GM12872 (cell line): ENCODE measurements around the gene RNU7-1.

Experiments used
- TF ChIP-seq, protein P1 (sequence below): IDR thresholded peaks from 3 replicates; pipeline ENCODE4 v1.5.1; 2011; ENCODE audit warnings: low read depth, mild to moderate bottlenecking, low read length, moderate library complexity; ENCODE audit not compliant: insufficient read depth

The RNU7-1 gene

DNA sequence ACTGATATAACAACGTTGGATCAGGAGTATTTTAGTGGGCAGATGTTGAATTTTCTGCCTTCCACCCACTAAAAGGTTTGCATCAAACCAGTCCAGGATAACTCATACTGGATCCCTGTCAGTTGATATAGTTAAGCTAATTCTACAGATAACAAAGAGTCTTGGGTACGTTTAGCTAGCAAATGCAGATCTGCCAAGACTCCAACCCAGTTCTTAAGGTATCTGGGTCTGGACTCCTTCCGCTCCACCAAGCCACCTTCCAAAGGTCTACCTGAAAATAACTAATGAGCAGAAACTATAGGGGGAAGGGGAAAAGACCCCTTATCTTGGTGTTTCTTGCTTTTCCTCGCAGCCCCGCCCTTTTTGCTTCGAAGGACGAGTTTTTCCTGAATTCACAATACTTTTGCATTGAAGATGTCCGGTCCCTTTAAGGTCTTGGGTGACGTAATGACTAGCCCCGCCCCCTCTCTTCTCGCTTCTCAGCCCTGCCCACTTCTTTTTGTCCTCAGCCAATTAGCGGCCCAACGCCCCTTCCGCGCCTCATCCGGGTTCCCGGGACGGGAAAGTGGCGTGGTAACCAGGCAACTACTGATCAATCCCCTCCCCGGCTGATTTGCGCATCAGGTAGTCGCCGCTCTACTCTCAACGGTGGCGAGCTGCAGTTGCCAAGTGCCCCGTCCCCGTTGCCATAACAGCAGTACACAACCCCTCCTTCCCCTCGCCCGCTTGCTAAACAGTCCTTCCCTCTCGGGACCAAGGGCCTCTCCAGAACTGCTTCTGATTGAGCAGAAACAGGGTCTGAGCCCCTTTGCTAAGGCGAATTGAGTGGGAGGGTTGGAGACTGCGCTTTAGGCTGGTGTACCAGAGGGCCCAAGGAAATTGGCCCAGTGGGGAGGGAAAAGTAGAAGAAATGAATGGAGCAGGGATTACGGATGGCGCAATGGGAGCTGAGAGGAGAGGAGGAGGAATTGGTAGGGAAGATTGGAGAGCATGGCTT lies 39.0 kb upstream of the RNU7-1 start, which contains the start of gene LRRC23:
Gene LRRC23, plus strand, starts transcription at position 543 of the 997 bp plus-strand sequence. CDS start 812 bp downstream, outside the sequence.
- TF ChIP-seq, protein P1, sequence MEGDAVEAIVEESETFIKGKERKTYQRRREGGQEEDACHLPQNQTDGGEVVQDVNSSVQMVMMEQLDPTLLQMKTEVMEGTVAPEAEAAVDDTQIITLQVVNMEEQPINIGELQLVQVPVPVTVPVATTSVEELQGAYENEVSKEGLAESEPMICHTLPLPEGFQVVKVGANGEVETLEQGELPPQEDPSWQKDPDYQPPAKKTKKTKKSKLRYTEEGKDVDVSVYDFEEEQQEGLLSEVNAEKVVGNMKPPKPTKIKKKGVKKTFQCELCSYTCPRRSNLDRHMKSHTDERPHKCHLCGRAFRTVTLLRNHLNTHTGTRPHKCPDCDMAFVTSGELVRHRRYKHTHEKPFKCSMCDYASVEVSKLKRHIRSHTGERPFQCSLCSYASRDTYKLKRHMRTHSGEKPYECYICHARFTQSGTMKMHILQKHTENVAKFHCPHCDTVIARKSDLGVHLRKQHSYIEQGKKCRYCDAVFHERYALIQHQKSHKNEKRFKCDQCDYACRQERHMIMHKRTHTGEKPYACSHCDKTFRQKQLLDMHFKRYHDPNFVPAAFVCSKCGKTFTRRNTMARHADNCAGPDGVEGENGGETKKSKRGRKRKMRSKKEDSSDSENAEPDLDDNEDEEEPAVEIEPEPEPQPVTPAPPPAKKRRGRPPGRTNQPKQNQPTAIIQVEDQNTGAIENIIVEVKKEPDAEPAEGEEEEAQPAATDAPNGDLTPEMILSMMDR = no peak

GRCh38 chr12:6905414-6906040 lies 38.1 kb upstream of the RNU7-1 start:
- TF ChIP-seq, protein P1 = no peak

DNA sequence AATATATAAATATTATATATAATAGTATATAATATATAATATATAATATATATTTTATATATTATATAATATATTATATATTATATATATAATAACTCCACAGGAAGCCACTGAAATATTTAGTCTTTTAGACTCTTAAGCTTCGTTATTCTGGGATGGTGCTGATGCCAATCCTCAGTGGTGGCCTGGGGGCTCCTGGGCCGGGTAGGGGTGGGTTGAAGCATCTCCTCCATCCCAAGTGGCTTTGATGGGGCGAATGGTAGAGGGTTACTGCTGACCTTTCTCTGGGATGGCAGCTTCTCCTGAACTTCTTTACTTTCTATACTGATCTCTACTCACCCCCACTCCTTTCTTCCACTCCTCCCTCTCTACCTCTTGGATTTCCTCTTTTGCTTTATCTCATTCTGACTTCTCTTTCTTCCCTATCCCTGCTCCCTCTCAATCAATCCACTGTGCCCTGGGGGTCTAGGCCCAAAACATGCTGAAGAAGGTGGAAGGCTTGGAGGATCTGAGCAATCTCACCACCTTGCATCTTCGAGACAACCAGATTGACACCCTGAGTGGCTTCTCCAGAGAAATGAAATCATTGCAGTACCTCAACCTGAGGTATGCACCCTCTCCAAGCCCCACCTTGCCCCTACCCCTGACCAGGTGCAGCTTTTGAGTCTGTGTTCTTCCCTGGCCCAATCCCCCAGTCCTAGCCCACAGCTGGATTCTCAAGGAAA lies 34.0 kb upstream of the RNU7-1 start:
- TF ChIP-seq, protein P1 = no peak

- TF ChIP-seq, protein P1 = no peak
These were observed 31.3 kb upstream of the RNU7-1 start for GRCh38 chr12:6912164-6912935.

DNA sequence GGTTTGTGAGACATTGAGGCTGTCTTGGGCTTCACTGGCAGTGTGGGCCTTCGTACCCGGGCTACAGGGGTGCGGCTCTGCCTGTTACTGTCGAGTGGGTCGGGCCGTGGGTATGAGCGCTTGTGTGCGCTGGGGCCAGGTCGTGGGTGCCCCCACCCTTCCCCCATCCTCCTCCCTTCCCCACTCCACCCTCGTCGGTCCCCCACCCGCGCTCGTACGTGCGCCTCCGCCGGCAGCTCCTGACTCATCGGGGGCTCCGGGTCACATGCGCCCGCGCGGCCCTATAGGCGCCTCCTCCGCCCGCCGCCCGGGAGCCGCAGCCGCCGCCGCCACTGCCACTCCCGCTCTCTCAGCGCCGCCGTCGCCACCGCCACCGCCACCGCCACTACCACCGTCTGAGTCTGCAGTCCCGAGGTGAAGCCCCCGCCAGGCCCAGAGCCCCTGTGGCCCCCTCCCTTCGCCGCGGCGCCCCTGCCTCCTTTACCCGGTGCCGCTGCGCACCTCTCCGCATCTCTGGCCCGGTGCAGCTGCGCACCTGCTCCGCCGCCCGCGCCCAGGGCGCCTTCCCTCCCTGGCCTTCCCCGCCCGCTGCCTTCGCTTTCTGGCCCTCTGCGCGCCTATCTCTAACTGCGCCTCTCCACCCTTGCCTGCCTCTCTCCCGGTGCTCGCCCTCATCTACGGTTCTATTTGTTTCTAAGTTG lies 29.2 kb upstream of the RNU7-1 start, which contains the start of gene ENO2:
Gene ENO2, plus strand, starts transcription at position 335 of the 701 bp plus-strand sequence. CDS start 1,253 bp downstream, outside the sequence.
- TF ChIP-seq, protein P1 = no peak

GRCh38 chr12:6914947-6915788 lies 28.4 kb upstream of the RNU7-1 start:
- TF ChIP-seq, protein P1 = no peak
